Mucosa of rectum (tissue), 2 donors: Measurements from ENCODE around the gene PHKG2.

Experiments
- H3K27ac ChIP-seq, 2 donors: one replicate each; pipeline ENCODE4 v1.7.0; 2013; ENCODE audit warnings: inconsistent platforms in 2 of 2, low read depth in 2 of 2, low read length in 2 of 2
- H3K27me3 ChIP-seq, 2 donors: one replicate each; pipeline ENCODE4 v1.7.0; 2013; ENCODE audit warnings: low read length in 2 of 2; ENCODE audit not compliant: control insufficient read depth in 2 of 2, insufficient read depth in 2 of 2
- H3K36me3 ChIP-seq, 2 donors: one replicate each; pipeline ENCODE4 v1.7.0; 2013; ENCODE audit warnings: low read length in 2 of 2; ENCODE audit not compliant: control insufficient read depth in 2 of 2, insufficient read depth in 2 of 2
- H3K4me1 ChIP-seq, 2 donors: one replicate each; pipeline ENCODE4 v1.7.0; 2013; ENCODE audit warnings: low read length in 2 of 2, mild to moderate bottlenecking in 1 of 2; ENCODE audit not compliant: control insufficient read depth in 2 of 2, insufficient read depth in 2 of 2
- H3K4me3 ChIP-seq, 2 donors: one replicate each; pipeline ENCODE4 v1.7.0; 2013; ENCODE audit warnings: low read length in 2 of 2
- H3K9ac ChIP-seq, 2 donors: one replicate each; pipeline ENCODE4 v1.7.0; 2013; ENCODE audit warnings: low read length in 2 of 2, low read depth in 1 of 2, mild to moderate bottlenecking in 1 of 2
- H3K9me3 ChIP-seq, 2 donors: one replicate each; pipeline ENCODE4 v1.7.0; 2013; ENCODE audit warnings: low read length in 2 of 2; ENCODE audit not compliant: control insufficient read depth in 2 of 2
- donor health status: healthy.
- donor health status: Normal muscosa, but diverticular disease.

The PHKG2 gene

DNA sequence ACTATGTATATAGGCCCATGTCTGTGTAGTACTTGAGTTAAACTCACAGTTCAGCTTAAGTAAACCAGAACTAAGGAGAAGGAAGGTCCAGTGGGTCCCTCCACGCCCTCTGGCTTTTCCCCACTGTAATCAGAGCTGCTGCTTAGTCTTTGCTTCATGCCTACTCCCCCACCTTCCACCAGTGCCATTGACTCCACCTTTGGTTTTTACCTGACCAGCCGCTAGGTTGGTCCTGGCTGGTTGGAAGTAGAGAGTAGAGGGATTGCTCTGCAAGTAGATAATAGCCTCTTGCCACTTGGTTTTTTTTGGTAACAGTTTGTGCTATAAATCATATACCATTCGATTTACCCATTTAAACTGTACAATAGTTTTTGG, 22.8 kb upstream of the PHKG2 start:
- peaks cover 29 to 31% of the 10 kb centered on the region in 2 donors for H3K4me1 ChIP-seq
- H3K27me3 ChIP-seq: no peaks in the 10 kb centered on the region
- no peak overlapping the region for H3K4me3 ChIP-seq
- no peaks in the 10 kb centered on the region for H3K9me3 ChIP-seq
- H3K9ac ChIP-seq: no peak overlapping the region
- H3K27ac ChIP-seq: peak overlapping the region; percentile 80 to 87
- peaks cover 63 to 69% of the 10 kb centered on the region in 2 donors for H3K36me3 ChIP-seq

DNA sequence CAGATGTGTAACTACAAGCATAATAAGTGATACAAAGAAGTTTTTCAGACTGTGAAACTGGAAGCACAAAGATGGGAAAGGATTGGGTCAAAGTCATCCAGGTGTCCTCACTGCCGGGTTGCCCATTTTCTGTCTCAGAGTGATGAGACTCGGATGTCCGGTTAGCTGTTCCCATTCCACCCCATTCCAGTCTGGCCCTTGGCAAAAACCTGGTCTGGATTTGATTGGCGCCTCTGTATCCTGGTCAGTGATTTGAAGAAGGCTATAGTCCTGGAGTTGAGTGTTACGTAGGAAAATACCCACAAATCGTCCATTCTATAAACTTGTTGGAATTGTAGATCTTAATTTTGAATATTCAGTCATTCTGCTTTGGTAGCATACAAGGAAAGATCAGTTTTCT, 19.9 kb upstream of the PHKG2 start:
- H3K9ac ChIP-seq: no peak overlapping the region
- H3K27me3 ChIP-seq: no peaks in the 10 kb centered on the region
- H3K9me3 ChIP-seq: no peaks in the 10 kb centered on the region
- H3K27ac ChIP-seq: no peak overlapping the region
- peaks cover 26 to 27% of the 10 kb centered on the region in 2 donors for H3K4me1 ChIP-seq
- peaks cover 50 to 57% of the 10 kb centered on the region in 2 donors for H3K36me3 ChIP-seq
- H3K4me3 ChIP-seq: no peak overlapping the region

DNA sequence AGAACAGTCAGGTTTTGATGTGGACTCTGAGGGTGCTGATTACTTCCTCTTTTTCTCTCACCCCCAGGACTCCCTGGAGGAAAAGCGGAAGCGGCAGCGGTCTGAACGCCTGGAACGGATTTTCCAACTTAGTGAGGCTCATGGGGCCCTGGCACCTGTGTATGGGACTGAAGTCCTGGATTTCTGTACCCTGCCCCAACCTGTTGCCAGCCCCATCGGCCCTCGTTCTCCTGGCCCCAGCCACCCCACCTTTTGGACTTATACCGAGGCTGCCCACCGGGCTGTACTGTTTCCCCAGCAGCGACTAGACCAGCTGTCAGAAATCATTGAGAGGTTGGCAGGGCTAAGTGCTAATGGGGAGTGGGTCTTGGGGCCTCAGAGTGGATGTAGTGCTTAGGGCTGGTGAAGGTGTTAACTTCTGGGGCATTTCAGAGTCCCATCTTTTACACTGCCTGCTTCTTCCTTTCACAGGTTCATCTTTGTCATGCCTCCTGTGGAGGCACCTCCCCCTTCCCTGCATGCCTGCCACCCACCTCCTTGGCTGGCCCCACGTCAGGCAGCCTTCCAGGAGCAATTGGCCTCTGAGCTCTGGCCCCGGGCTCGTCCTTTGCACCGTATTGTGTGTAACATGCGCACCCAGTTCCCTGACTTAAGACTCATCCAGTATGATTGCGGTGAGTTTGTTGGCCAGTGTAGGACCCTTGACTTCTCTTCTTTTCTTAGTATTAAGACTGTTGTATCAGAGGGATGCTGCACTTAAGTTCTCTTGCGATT, 19.1 kb upstream of the PHKG2 start:
- peak overlapping the region in 1 of 2 donors; percentile 32 for H3K9ac ChIP-seq
- H3K36me3 ChIP-seq: peaks cover 50 to 56% of the 10 kb centered on the region in 2 donors
- no peaks in the 10 kb centered on the region for H3K9me3 ChIP-seq
- no peak overlapping the region for H3K4me3 ChIP-seq
- H3K4me1 ChIP-seq: peaks cover 25 to 27% of the 10 kb centered on the region in 2 donors
- no peaks in the 10 kb centered on the region for H3K27me3 ChIP-seq
- H3K27ac ChIP-seq: peak overlapping the region; percentile 8 to 16

DNA sequence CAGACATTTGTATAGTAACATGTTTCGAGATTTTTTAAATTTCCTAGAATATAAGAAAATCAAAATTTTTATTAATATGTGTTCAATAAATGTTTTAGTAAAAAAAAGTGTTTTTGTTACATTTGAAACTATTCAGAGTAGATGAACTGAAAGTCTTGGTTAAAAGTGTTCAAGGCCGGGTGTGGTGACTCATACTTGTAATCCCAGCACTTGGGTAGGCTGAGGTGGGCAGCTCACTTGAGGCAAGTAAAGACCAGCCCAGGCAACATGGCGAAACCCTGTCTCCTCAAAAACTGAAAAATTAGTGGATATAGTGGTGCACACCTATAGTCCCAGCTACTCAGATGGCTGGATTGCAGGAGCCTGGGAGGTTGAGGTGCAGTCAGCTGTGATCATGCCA, 16.8 kb upstream of the PHKG2 start:
- H3K36me3 ChIP-seq: peaks cover 49 to 58% of the 10 kb centered on the region in 2 donors
- H3K27ac ChIP-seq: no peak overlapping the region
- H3K4me1 ChIP-seq: peaks cover 6 to 7% of the 10 kb centered on the region in 2 donors
- H3K9me3 ChIP-seq: no peaks in the 10 kb centered on the region
- H3K4me3 ChIP-seq: no peak overlapping the region
- no peaks in the 10 kb centered on the region for H3K27me3 ChIP-seq
- H3K9ac ChIP-seq: no peak overlapping the region

DNA sequence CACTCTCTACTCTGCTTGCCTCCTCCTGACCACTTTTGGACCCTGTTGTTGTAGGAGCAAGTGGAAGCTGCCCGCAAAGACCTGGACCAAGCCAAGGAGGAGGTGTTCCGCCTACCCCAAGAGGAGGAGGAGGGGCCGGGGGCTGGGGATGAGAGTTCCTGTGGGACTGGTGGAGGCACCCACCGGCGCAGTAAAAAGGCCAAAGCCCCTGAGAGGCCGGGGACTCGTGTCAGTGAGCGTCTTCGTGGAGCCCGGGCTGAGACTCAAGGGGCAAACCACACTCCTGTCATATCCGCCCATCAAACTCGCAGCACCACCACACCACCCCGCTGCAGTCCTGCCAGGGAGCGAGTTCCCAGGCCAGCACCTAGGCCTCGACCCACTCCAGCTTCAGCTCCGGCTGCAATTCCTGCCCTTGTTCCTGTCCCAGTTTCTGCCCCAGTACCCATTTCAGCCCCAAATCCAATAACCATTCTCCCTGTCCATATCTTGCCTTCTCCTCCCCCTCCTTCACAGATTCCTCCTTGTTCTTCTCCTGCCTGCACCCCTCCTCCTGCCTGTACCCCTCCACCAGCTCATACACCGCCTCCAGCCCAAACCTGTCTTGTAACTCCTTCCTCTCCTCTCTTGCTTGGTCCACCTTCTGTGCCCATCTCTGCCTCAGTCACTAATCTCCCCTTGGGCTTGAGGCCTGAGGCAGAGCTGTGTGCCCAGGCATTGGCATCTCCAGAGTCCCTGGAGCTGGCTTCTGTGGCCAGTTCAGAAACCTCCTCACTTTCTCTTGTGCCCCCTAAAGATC, 11.0 kb upstream of the PHKG2 start:
- Histone ChIP-seq H3K9ac (no peak overlapping the region), H3K4me1 (peaks cover 12 to 27% of the 10 kb centered on the region in 2 donors), H3K4me3 (no peak overlapping the region), H3K27ac (no peak overlapping the region), H3K9me3 (no peaks in the 10 kb centered on the region), H3K36me3 (peaks cover 61 to 64% of the 10 kb centered on the region in 2 donors), H3K27me3 (no peaks in the 10 kb centered on the region)

DNA sequence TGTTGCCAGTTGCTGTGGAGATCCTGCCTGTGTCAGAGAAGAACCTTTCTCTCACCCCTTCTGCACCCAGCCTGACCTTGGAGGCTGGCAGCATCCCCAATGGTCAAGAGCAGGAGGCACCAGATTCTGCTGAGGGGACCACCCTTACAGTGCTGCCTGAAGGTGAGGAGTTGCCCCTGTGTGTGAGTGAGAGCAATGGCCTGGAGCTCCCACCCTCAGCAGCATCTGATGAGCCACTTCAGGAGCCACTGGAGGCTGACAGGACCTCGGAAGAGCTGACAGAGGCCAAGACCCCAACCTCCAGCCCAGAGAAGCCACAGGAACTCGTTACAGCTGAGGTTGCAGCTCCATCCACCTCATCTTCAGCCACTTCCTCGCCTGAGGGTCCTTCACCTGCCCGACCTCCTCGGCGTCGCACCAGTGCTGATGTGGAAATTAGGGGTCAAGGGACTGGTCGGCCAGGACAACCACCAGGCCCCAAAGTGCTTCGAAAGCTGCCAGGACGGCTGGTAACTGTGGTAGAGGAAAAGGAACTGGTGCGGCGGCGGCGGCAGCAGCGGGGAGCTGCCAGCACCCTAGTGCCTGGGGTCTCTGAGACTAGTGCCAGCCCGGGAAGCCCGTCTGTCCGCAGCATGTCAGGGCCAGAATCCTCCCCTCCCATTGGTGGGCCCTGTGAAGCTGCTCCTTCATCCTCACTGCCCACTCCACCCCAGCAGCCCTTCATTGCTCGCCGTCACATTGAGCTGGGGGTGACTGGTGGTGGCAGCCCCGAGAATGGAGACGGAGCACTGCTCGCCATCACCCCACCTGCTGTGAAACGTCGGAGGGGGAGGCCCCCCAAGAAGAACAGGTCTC, 10.2 kb upstream of the PHKG2 start:
- Histone ChIP-seq H3K4me1 (peaks cover 12 to 29% of the 10 kb centered on the region in 2 donors), H3K27ac (no peak overlapping the region), H3K9me3 (no peaks in the 10 kb centered on the region), H3K27me3 (no peaks in the 10 kb centered on the region), H3K4me3 (no peak overlapping the region), H3K9ac (no peak overlapping the region), H3K36me3 (peaks cover 58 to 60% of the 10 kb centered on the region in 2 donors)

DNA sequence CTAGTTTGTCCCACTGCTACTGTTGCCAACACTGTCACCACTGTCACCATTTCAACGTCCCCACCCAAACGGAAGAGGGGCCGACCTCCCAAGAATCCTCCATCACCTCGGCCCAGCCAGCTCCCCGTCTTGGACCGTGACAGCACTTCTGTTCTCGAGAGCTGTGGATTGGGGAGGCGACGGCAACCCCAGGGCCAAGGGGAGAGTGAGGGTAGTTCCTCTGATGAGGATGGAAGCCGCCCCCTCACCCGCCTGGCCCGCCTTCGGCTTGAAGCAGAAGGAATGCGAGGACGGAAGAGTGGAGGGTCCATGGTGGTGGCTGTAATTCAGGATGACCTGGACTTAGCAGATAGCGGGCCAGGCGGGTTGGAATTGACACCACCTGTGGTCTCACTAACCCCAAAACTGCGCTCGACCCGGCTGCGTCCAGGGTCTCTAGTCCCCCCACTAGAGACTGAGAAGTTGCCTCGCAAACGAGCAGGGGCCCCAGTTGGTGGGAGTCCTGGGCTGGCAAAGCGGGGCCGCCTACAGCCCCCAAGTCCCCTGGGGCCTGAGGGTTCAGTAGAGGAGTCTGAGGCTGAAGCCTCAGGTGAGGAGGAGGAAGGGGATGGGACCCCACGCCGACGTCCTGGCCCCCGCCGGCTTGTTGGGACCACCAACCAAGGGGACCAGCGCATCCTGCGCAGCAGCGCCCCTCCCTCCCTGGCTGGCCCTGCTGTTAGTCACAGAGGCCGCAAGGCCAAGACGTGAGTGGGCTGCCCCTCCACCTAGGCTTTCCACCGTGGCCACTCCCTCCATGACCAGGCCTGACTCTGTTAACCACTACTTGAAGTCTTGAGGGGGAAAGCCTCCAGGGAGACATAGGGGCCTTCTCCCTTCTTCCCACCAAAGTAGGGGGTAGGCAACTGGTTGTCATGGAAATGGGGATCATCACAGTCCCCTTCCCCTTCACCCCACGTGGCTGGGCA, 9.0 kb upstream of the PHKG2 start:
- Histone ChIP-seq H3K9ac (peak overlapping the region in 1 of 2 donors; percentile 22), H3K4me1 (peaks cover 12 to 29% of the 10 kb centered on the region in 2 donors), H3K9me3 (no peaks in the 10 kb centered on the region), H3K36me3 (peaks cover 47 to 53% of the 10 kb centered on the region in 2 donors), H3K27me3 (no peaks in the 10 kb centered on the region), H3K4me3 (no peak overlapping the region), H3K27ac (peak overlapping the region; percentile 77 to 84)

DNA sequence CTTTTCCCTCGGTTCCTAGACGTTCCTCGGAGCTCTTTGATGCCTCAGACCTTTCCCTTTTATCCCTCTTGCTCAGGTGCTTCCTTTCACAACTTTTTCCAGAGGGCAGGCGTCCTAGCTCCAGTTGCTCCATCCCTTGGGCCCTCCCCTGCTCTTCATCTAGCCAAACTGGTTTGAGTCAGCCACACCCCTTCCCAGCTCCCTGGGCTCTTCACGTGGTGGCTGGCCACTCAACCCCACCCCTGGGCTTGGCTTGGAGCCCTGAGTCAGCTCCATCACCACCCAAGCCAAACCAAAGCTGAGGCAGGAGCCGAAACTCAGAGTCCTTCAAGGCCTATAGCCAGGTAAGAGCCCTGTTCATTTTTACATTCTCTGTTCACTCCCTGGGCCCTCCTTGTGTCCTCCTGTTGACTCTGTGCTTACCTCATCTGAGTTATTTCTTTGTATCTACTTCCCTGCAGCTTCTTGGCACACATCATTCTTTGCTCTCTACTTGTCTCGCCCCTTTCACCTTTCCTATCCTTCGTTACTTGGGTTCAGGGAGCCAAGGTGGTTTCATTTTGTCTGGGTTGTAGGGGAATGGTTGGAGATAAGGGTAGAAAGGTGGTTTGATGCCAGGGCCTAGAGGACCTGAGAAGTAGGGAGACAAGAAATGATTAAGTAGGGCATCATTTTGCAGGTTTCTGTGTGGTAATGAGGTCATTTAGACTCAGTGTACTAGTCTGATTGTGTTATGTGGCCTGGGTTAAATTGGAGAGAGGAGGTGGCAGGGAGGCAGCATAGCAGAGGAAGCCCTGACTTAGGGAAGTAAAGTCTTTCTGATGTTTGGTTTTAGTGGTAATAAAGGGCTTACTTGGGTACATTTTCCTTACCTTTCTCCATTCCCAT, 7.6 kb upstream of the PHKG2 start:
- peak overlapping the region; percentile 77 to 84 for H3K27ac ChIP-seq
- H3K9me3 ChIP-seq: no peaks in the 10 kb centered on the region
- H3K4me3 ChIP-seq: peak overlapping the region in 1 of 2 donors; percentile 16
- peak overlapping the region; percentile 14 to 22 for H3K9ac ChIP-seq
- peaks cover 46 to 48% of the 10 kb centered on the region in 2 donors for H3K36me3 ChIP-seq
- no peaks in the 10 kb centered on the region for H3K27me3 ChIP-seq
- peaks cover 15 to 34% of the 10 kb centered on the region in 2 donors for H3K4me1 ChIP-seq
